Peyer's patch (tissue), 4 donors: ENCODE measurements around the gene ERCC2. TPM values are rescaled to one million over a fixed set of nuclear protein-coding genes. Genes with fewer than 3 reads are reported as not detected.

Source experiments
- DNase-seq, 3 donors: peaks; one replicate each; pipeline ENCODE4 v3.0.0-alpha.2; 2017 to 2019
- H3K27ac ChIP-seq, 4 donors: fragments of 200-600 bp; sonication (generic); one replicate each; pipeline ENCODE4 v1.5.1; 2016 to 2019
- H3K27me3 ChIP-seq, 2 donors: fragments of 200-600 bp; sonication (generic); one replicate each; pipeline ENCODE4 v1.5.1; 2019
- H3K36me3 ChIP-seq, 3 donors: fragments of 200-600 bp; sonication (generic); one replicate each; pipeline ENCODE4 v1.5.1; 2016 to 2019
- H3K4me1 ChIP-seq, 4 donors: fragments of 200-600 bp; sonication (generic); one replicate each; pipeline ENCODE4 v1.5.1; 2016 to 2019
- H3K4me3 ChIP-seq, 4 donors: fragments of 200-600 bp; sonication (generic); 1 replicate in 3 of 4; 2 replicates in 1 of 4; pipeline ENCODE4 v1.5.1; 2016 to 2019; ENCODE audit warnings: mild to moderate bottlenecking in 1 of 4
- H3K9me3 ChIP-seq, 4 donors: fragments of 200-600 bp; sonication (generic); one replicate each; pipeline ENCODE4 v1.5.1; 2016 to 2019; ENCODE audit warnings: mild to moderate bottlenecking in 1 of 4
- POLR2A ChIP-seq, 2 donors: fragments of 450-650 bp; IDR thresholded peaks; one replicate each; pipeline ENCODE4 v1.5.1; 2017; ENCODE audit warnings: antibody characterized with exemption in 2 of 2, mild to moderate bottlenecking in 2 of 2, moderate library complexity in 2 of 2
- total RNA-seq, 4 donors: library from RNA; depleted of rRNA; stranded (reverse); fragments of >200 nt; gene quantifications; one replicate each; pipeline ENCODE4 v1.1.0, GENCODE V29; 2016
- TF ChIP-seq, protein P1 (sequence below), 6 experiments: fragments of 450-650 bp in 4 of 6; fragments of 200-600 bp in 2 of 6; sonication (generic) in 1 of 6; IDR thresholded peaks; one replicate each; pipeline ENCODE4 v1.5.1; 2017 to 2019; ENCODE audit warnings: antibody characterized with exemption in 6 of 6, mild to moderate bottlenecking in 3 of 6, moderate library complexity in 1 of 6

ERCC2 gene
- 10 to 100 TPM; 12.3 to 23.9 (median 14.3) TPM for total RNA-seq

DNA sequence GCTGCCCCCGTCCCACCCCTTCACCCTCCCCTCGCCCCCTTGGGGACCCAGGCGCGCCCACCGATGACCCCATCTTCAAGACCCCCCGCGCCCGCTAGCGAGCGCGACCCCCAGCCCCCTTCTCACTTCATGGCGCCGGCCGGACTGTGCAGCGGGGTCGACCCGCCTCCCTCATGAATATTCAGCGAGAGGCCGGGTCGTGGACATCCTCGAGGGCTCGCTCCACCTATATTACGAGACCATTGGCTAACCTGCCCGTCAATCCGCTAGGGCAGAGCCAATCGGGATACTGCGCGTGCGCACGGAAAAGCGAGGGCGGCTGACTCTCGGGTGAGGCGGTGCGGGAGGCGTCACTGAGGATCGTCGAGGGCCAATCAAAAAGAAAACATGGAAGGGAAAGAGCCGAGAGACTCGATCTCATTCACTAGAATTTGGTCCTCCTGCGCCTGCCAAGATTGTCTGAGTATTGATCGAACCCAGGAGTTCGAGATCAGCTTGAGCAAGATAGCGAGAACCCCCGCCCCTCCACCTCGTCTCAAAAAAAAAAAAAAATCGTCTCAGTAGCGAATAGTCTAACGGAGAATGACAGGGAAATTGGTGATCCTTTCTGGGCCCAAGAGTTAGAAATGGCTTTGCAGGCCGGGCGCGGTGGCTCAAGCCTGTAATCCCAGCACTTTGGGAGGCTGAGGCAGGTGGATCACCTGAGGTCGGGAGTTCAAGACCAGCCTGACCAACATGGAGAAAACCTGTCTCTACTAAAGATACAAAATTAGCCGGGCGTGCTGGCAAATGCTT, at the start of gene ERCC2:
Gene ERCC2 (minus strand): TSS at position 164 of the 795 bp plus-strand sequence. CDS start 33 bp downstream, at position 131.
- DNase-seq: peak; percentile 98 to 100 (median 99)
- Histone ChIP-seq H3K27me3 (no peaks in the 10 kb centered on the region), H3K9me3 (no peaks in the 10 kb centered on the region), H3K4me1 (peaks cover 0 to 12% (median 0%) of the 10 kb centered on the region in 4 donors), H3K27ac (peak within 1 kb of the TSS; percentile 58 to 82 (median 69)), H3K36me3 (no peaks in the 10 kb centered on the region), H3K4me3 (peak within 1 kb of the TSS; percentile 62 to 96 (median 83))
- TF ChIP-seq, protein P1, sequence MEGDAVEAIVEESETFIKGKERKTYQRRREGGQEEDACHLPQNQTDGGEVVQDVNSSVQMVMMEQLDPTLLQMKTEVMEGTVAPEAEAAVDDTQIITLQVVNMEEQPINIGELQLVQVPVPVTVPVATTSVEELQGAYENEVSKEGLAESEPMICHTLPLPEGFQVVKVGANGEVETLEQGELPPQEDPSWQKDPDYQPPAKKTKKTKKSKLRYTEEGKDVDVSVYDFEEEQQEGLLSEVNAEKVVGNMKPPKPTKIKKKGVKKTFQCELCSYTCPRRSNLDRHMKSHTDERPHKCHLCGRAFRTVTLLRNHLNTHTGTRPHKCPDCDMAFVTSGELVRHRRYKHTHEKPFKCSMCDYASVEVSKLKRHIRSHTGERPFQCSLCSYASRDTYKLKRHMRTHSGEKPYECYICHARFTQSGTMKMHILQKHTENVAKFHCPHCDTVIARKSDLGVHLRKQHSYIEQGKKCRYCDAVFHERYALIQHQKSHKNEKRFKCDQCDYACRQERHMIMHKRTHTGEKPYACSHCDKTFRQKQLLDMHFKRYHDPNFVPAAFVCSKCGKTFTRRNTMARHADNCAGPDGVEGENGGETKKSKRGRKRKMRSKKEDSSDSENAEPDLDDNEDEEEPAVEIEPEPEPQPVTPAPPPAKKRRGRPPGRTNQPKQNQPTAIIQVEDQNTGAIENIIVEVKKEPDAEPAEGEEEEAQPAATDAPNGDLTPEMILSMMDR (IDR thresholded peaks at IDR 0.05): no peak
- no peak for TF ChIP-seq POLR2A (IDR thresholded peaks at IDR 0.05)

DNA sequence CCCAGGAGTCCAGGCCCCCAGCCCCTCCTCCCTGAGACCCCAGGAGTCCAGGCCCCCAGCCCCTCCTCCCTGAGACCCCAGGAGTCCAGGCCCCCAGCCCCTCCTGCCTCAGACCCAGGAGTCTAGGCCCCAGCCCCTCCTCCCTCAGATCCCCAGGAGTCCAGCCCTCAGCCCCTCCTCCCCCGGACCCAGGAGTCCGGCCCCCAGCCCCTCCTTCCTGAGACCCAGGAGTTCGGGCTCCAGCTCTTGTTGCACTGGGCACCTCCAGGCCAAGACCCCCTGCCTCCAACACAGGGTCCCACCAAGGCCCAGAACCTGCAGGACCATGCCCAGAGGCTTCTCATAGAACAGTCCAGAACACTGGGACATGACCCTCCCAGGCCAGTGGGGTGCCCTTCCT, 49.5 kb upstream of the ERCC2 start:
- H3K4me3 ChIP-seq: no peak overlapping the region
- peaks cover 0 to 53% (median 0%) of the 10 kb centered on the region in 3 donors for H3K36me3 ChIP-seq
- H3K9me3 ChIP-seq: no peaks in the 10 kb centered on the region
- peaks cover 0 to 24% (median 17%) of the 10 kb centered on the region in 4 donors for H3K4me1 ChIP-seq
- no peaks in the 10 kb centered on the region for H3K27me3 ChIP-seq
- DNase-seq: no peak
- TF ChIP-seq POLR2A (IDR thresholded peaks at IDR 0.05): no peak
- TF ChIP-seq, protein P1 (IDR thresholded peaks at IDR 0.05): no peak
- H3K27ac ChIP-seq: peak overlapping the region in 3 of 4 donors; percentile 20 to 78 (median 50)

DNA sequence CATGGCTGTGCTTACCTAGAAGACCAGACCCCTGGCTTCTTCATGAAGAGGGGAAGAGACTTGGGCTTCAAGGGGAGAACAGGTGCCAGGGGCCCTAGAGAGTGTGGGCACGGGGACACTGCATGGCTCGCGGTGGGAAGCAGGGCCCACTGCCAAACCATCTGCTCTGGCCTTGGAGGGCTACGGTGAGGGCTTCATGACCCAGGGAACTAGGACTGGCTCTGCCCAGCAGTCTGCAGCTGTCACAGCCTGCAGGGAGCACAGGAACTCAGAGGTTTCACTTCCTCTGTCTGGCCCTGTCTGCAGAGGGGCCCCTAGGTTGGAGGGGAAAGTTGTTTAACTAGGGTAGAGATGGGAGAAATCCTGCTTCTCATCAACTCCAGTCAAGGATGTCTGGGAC, 49.0 kb upstream of the ERCC2 start:
- peak in 2 of 3 donors; percentile 75 to 78 for DNase-seq
- no peak overlapping the region for H3K4me3 ChIP-seq
- H3K36me3 ChIP-seq: peaks cover 0 to 58% (median 0%) of the 10 kb centered on the region in 3 donors
- peak overlapping the region; percentile 20 to 78 (median 40) for H3K27ac ChIP-seq
- TF ChIP-seq POLR2A (IDR thresholded peaks at IDR 0.05): no peak
- TF ChIP-seq, protein P1 (IDR thresholded peaks at IDR 0.05): no peak
- H3K27me3 ChIP-seq: no peaks in the 10 kb centered on the region
- H3K4me1 ChIP-seq: peaks cover 0 to 24% (median 16%) of the 10 kb centered on the region in 4 donors
- no peaks in the 10 kb centered on the region for H3K9me3 ChIP-seq

DNA sequence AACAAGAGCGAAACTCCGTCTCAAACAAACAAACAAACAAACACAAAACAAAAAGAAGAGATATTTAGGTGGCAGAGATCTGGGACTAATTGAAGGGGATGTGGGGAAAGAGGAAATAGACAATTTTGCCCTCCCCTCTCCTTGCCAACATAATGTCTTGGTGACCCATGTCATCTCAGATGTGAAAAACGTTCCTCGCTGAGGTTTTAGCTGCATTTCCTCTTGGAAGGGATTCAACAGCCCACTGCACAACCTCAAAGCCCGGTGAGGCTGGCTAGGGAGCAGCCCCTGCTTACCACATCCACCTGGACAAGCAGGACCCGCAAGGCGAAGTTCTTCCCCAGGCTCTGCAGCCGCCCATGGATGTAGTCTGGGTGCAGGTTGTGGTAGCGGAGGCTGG, 48.4 kb upstream of the ERCC2 start:
- H3K4me1 ChIP-seq: peaks cover 0 to 20% (median 14%) of the 10 kb centered on the region in 4 donors
- TF ChIP-seq, protein P1 (IDR thresholded peaks at IDR 0.05): no peak
- no peak for TF ChIP-seq POLR2A (IDR thresholded peaks at IDR 0.05)
- peaks cover 0 to 63% (median 0%) of the 10 kb centered on the region in 3 donors for H3K36me3 ChIP-seq
- DNase-seq: peak in 1 of 3 donors; percentile 29
- H3K27me3 ChIP-seq: no peaks in the 10 kb centered on the region
- peak overlapping the region in 2 of 4 donors; percentile 30 to 78 for H3K27ac ChIP-seq
- H3K4me3 ChIP-seq: no peak overlapping the region
- no peaks in the 10 kb centered on the region for H3K9me3 ChIP-seq

DNA sequence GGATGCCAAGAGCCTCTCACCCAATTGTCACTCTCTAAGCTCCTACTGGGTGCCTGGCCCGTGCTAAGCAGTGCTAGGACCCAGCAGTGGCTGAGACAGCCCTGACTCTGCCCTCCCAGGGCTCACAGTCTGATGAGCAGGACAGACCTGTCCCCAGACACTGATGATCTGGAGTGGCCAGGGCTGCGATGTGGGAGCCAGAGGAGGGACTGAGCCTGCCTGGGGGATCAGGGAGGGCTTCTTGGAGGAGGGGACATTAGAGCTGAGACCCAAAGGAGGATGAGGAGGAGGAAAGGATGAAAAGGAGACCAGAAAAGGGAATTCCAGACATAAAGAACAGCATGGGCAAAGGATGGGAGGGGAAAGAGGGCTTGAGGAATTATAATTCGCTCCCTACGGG, 46.8 kb upstream of the ERCC2 start:
- TF ChIP-seq, protein P1 (IDR thresholded peaks at IDR 0.05): no peak
- TF ChIP-seq POLR2A (IDR thresholded peaks at IDR 0.05): no peak
- Histone ChIP-seq H3K36me3 (peaks cover 0 to 79% (median 0%) of the 10 kb centered on the region in 3 donors), H3K27ac (no peak overlapping the region), H3K4me3 (no peak overlapping the region), H3K9me3 (no peaks in the 10 kb centered on the region), H3K4me1 (peaks cover 0 to 10% (median 4%) of the 10 kb centered on the region in 4 donors), H3K27me3 (no peaks in the 10 kb centered on the region)
- DNase-seq: no peak
